Stimulated activated CD4-positive, alpha-beta T cell treated with anti-CD3 and anti-CD28 coated beads, Interleukin-15, amount 100 ng/mL, for 1 hour (primary cell): ENCODE measurements around the gene INSM1.

ENCODE experiments used
- DNase-seq, 2 donors: peaks; one replicate each; pipeline ENCODE4 v3.0.0-alpha.2; 2020; ENCODE audit warnings: low read depth in 1 of 2, low spot score in 1 of 2

The INSM1 gene

GRCh38 chr20:20393207-20394120 lies 25.6 kb downstream of the INSM1 start:
- DNase-seq = no peak

DNA sequence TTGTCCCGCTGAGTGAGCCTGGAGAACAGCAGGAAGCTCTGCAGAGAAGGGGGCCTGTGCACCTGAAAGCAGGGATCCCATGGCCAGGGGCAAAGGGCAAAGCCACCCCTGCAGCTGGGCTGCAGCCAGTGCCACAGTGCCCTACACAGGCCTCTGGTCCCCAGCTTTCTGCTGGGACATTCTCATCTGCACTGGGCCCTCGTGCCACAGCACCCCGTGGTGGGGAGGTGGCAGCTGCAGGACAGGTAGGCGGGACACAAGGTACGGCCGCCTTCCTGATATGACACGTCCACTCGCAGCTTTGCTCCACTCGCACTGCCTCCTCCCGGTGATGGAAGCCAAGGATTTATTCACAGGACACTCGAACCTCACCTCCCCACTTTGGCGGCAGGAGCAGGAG lies 27.2 kb downstream of the INSM1 start:
- DNase-seq = no peak

DNA sequence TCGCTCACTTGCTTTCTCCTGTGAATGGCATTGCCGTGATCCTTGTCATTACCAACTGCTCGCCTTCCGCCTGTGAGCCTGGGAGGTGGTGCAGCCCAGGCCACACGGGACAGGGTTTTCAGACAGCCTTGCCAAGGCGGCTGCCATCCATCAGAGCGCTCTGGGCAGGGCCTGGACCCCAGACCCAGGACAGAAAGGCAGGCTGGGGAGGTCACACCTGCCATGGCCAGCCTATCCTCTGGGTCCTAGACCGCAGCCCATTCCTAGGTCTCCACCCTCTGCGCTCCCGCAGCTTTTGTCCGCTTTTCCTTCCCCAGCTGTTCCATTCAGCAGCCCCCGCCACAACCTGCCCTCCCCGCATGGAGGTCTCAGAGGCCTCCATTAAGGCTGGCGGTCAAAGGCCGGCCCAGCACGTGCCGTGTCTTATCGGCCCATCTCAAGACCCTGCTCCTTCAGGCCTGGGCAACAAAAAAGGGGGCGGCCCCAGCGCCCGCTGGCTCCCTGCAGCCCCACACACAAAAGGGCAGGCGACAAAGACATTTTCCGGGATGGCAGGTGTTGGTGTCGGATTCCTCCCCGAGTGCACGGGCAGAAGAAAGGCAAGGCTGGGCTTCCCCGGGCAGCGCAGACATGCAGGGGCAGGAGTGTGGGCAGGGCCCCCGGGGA lies 28.1 kb downstream of the INSM1 start:
- DNase-seq = no peak

DNA sequence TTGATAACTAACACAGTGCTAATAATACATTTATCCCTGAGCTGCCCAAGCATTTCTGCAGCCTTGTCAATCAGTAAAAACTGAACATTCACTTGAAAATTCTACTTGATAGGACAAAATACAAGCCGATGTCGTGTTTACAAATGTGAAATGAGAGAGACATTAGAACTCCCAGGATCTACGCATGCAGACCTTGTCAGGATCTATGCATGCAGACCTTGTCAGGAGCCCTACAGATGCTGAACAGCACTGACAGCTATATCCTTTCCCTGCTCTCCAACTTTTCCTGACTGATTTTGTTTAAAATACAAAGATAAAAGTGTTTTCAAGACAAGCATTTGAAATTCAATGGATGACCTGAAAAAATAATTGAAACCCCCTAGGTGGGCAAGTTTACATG lies 28.9 kb downstream of the INSM1 start:
- no peak for DNase-seq

GRCh38 chr20:20398123-20398522 lies 30.2 kb downstream of the INSM1 start:
- DNase-seq = no peak

DNA sequence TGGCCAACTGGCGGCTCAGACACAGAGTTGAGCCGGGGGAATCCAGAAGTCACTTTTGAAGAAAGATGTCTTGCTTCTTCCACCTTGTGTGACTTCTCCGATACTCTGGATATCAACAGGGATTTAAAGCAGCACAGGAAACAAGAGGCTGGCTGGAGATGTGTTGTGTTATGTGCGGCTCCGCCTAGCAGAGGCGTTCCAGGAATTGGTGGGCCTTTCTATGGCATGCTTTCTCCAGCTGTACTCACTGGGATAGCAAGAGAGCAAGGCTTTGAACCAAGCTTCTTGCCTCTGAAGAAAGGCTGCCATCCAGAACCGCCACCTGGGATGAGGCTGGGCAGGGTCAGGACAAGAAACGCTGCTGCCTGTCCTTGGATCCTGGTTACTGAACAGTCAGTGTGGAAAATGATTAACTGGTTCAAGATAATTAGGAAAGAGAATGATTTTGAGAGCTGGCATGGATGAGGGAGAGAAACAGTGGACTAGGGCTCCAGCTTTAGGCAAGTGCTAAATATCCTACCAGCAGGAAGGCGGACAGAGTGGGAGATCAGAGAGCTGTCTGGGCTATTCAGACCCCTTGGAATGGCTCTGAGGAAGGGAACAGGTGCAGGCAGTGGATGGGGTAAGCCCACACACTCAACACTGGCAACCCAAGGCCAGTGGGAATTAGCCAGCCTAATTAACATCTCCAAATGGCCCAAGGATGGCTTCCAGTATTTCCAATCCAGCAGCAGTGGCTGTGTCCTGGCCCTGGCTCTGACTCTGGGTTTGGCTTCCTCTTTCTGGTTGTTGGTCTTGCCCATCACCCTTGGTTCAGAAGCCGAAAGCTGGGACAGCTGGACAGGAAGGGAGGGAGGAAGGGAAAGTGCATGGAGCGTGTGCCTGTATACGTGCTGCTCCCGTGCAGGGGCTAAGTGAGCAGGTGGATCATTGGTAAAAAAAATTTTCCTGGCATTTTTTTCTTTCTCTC lies 31.9 kb downstream of the INSM1 start:
- DNase-seq = no peak

DNA sequence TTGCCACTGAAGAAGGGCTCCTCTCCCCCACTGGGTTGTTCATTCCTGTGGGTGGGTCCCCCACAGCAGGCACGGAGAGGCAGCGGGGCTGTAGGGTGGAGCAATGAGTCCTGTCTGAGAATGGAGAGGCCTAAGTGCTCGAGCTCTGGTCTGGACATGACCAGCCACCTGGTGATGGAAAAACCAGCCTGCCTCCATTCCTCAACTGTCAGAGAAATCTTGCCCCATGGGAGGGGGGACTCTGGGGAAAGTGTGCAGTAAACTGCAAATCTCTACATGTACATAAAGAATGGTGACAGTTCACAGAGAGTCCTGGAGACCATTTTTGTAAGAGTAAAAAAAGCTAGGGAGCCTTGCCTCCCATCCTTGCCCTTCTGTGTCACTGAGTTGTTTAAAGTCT lies 34.1 kb downstream of the INSM1 start:
- DNase-seq = no peak

DNA sequence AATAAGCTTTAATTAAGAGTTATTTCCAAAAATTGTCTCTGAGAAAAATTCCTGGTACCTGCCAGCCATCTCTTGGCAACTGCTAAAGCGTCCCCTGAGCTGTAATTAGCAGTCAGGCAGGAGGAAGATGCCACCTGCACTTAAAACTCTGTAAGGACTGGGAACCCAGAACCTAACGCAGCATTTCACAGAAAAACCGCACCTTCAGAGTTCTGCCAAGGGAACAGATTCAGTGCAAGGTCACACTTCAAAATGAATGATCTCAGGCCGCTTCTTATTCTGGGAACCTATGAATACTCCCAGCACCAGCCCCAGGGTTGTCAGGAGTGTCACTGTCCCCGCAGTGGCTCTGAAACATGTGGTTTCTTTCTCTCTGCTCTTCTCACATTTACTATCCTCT lies 36.7 kb downstream of the INSM1 start:
- DNase-seq = no peak

GRCh38 chr20:20405623-20406022 lies 37.7 kb downstream of the INSM1 start:
- DNase-seq = no peak

DNA sequence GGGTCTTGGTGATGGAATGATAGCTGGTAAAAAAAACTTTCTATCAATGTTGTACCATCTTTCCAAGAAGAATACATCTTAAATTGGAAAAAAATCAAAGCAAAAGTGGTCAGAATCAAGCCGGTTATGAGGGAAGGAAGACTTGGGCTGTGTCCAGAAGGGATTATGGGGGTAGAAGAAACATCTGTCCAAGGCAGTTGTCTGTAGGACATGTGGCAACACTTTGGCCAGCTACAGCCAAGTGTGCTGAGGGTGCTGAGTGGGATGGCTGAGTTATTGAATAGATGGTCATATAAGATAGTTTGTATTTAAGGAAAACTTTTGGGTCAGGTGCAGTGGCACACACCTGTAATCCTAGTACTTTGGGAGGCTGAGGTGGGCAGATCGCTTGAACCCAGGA lies 38.4 kb downstream of the INSM1 start:
- DNase-seq = no peak

- no peak for DNase-seq
Observed at GRCh38 chr20:20407891-20408805, 40.2 kb downstream of the INSM1 start.

DNA sequence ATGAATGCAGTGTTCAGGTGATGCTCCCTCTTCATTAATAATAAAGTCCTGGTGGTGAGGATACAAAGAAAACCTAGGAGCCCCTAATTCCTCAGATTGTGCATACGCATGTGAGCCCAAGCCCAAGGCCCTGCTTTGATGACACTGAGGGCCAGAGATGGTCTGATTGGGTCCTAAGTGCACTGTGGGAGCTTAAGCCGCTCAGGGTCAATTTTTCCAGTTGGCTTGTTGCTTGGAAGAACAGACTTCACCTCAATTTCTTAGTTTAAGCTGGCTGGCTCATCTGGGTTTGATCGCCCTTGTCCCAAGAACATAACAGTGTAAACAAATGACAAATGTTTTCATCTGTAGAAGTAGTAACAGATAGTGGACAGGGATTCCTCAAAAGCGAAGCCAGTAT lies 41.4 kb downstream of the INSM1 start:
- DNase-seq = no peak

GRCh38 chr20:20410678-20411077 lies 42.8 kb downstream of the INSM1 start:
- no peak for DNase-seq

DNA sequence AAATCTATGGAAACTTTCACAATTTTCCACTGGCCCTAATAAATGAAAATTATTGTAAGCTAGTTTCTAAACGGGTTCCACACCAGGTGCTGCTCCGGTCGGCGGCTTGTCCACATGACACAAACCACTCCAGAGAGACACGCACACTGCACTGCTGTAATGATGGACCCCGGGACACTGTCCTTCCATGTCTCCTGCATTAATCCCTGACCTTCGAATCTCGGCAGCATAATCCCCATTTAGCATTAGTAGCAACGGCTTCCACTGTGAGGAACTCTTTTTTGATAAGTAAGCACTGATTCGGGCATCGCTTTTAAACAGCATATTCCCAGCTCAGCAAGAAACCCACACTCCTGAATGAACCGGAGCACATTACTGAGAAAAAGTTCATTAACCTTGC lies 43.5 kb downstream of the INSM1 start:
- DNase-seq = no peak

DNA sequence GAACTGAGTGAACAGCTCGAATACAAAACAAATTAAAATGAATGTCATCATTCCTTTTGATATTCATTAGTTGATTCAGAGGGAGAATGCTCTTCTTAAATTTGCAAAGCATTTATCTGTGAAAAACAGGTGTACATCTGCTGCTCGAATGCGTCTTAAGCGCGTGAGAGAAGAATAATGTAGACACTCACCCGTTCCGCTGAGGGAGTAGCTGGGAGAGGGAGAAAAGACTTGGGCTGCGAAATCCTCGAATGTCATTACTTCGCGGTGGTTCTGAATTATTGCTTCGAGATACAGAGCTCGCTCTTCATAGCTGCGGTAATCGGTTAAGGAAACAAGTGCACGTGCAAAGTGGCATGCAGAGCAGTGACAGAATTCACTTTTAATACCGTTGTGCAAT lies 43.9 kb downstream of the INSM1 start:
- no peak for DNase-seq

DNA sequence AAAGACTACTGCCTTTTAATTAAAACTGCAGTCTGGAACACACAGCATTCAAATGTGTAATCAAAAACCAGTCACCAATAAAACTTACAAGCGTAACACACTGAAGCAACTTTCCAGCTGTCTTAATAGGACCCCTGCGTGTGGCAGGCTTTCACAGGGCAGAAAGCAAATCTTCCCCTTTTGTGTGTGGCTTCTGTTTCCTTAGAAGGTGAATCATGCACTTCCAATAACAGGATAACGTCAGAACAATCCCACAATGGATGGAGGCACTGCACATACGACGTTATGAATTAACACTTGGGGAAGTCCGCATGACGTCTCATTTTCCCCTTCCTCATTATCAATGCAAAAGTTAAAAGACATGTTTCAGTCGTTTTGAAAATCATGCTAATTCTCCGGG lies 44.8 kb downstream of the INSM1 start:
- no peak for DNase-seq

GRCh38 chr20:20413810-20414281 lies 45.9 kb downstream of the INSM1 start:
- no peak for DNase-seq

DNA sequence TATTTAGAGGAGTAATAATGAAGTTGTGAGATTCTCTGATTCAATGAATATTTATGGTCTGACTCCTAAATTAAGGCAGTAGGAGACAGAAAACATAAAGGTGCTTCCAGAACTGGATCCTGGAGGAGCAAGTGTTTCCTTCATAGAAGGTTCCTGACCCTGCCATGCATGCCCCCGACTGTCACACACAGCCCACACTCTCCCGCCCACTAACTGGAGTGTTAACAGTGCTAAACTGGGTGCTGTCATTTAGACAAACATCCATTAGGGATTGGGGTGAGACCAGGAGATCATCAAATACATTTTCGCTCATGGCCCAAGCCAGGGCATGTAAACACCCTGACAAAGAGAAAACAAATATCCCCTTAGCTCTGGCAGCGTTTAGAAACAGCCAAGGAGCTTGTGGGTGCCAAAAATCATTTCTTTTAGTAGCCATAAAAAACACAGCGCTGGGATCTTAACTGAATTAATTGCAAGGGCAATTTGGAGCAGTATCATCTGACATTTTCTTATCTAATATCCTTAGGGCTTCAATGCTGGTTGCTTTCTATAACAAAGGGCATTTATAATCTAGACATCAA lies 46.8 kb downstream of the INSM1 start:
- DNase-seq = no peak

GRCh38 chr20:20415321-20415720 lies 47.4 kb downstream of the INSM1 start:
- DNase-seq = no peak
